ENCODE results near the gene SHBG. TPM values are rescaled to one million over a fixed set of nuclear protein-coding genes. Genes with fewer than 3 reads are reported as not detected.
A peak's percentile ranks its signal among the peaks of the same experiment; 100 is the strongest.

SHBG gene
- total RNA-seq, 1 donor from 2014 or later, result 0.49 TPM

- DNase-seq, result no peak
Observed at GRCh38 chr17:7647018-7647417, 17.1 kb downstream of the SHBG start.

GRCh38 chr17:7650509-7651096 is 20.7 kb downstream of the SHBG start, which contains the start of gene ATP1B2:
Gene ATP1B2 (plus strand): TSS chr17:7650926. CDS start chr17:7651519, 593 bp downstream.
- DNase-seq, result no peak

DNA sequence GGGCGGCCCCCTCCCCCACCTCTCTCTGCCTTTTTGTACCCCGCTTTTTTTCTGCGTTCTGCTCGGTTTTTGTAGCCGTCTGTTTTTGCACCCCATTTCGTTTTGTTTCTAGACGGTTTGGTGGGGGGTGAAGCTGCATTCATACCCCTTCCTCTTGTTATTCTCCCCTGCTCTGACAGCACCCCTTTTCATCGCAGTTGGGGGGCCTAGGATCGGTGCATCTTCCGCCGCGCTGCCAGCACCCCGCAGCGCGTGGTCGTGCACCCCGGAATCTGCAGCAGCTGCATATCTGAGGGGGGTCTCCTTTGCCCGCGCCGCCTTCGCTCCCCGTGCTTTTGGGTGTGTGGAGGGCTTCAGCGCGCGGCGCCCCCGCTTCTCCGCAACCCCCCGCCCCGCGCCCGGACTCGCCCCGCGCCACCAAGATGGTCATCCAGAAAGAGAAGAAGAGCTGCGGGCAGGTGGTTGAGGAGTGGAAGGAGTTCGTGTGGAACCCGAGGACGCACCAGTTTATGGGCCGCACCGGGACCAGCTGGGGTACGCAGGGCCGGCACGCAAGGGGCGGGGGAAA is 21.2 kb downstream of the SHBG start:
- no peak for DNase-seq

- peak; percentile 53 for DNase-seq
Observed at GRCh38 chr17:7651665-7652387, 21.9 kb downstream of the SHBG start.

DNA sequence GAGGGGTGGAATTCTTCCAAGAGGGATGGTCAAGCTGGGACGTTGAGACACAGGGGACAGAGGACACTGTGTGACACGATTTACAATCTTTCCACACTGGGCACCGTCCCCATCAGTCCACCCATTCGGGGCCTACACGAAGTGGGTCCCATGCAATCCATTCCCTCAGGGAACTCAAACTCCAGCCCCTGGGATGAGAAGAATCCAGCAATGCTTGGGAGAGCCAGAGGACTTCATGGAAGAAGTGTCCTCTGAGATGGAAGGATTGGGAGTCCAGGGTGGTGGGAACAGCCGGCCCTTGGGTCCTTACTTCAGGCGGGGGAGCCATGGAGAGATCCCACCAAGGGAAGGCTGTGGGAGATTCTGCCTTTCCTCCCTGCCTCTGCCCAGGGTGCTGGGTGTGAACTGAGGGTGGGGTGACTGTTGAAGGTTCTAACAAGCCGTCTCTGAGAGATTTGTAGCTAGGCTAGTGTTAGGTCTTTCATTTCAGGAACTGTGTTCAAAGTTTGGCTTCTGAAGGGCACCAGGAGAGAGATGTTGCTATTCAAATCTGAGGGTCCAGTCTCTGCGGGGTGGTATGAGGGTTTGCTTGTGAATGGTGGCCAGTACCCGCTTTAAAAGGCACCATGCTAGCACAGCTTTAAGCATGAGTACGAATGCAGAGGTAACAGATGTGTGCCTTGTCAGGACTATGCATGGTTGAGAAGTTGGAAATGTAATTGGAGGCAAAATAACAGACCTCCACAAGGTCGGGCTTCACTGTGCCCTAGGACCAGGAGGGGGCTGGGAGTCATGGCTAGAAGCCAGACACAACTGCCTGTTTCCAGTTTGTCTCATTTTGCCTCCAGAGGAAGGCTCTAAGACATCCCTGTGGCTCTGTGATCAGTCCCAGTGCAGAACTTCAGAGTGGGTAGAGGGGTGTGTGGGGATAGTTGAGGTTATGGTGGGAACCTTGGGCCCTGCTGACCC is 22.7 kb downstream of the SHBG start:
- DNase-seq, result no peak

GRCh38 chr17:7654832-7655540 is 25.1 kb downstream of the SHBG start:
- DNase-seq, result no peak

DNA sequence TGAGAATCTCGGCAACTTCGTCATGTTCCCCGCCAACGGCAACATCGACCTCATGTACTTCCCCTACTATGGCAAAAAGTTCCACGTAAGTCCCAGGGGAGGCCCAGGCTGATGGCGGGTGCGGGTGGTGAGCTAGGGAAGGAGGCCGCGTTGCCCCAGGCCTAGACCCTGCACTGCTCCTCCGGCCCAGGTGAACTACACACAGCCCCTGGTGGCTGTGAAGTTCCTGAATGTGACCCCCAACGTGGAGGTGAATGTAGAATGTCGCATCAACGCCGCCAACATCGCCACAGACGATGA is 25.6 kb downstream of the SHBG start:
- DNase-seq, result no peak

GRCh38 chr17:7656958-7657609 is 27.1 kb downstream of the SHBG start:
- no peak for DNase-seq

- no peak for DNase-seq
Observed at GRCh38 chr17:7667656-7668406, 37.9 kb downstream of the SHBG start.

DNA sequence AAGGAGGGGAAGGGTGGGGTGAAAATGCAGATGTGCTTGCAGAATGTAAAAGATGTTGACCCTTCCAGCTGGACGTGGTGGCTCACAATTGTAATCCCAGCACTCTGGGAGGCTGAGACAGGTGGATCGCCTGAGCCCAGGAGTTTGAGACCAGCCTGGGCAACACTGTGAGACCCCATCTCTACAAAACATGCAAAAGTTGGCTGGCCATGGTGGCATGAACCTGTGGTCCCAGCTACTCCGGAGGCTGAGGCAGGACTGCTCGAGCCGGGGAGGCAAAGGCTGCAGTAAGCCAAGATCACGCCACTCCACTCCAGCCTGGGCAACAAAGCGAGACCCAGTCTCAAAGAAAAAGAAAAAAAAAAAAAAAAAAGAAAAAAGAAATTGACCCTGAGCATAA is 38.5 kb downstream of the SHBG start:
- no peak for DNase-seq

- no peak for DNase-seq
Observed at GRCh38 chr17:7673239-7673638, 43.3 kb downstream of the SHBG start.

- no peak for DNase-seq
Observed at GRCh38 chr17:7674934-7675333, 45.0 kb downstream of the SHBG start.

DNA sequence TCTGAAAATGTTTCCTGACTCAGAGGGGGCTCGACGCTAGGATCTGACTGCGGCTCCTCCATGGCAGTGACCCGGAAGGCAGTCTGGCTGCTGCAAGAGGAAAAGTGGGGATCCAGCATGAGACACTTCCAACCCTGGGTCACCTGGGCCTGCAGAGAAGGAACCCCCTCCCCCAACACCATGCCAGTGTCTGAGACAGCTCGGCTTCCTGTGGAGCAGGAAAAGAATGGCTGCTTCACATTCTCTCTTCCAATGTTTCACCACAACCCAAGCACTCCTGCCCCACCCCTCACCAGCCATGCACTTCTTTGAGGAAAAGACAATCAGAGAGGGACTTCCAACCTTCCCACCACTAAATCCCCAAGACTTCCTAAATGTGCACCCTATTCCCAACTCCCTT is 46.6 kb downstream of the SHBG start:
- DNase-seq, result no peak

DNA sequence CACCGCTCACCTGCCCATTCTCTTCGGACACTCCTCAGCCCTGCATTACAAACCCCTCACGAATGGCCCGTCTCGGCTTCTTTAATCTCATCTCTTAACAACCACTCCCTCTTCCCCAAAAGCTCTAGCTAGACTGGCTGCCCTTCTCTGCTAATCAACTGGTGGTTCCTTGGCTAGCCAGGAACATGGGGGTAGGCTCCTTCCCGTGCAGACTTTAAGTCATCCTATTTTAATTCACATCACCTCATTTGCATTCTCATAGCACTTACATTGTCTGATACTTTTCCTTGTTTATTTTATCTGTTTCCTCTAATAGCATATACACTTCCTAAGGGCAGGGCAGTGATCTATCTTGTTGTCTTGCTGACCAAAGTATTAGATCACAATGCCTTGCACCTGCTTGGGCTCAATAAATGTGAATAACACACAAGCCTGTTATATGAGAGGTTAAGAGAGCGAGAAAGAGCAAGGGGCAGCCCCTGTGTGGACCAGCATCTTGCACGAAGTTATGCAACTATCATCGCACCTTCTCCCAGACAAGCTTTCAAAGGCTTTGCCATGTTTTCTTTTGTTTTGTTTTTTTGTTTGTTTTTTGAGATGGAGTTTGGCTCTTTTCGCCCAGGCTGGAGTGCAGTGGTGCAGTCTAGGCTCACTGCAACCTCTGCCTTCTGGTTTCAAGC is 47.6 kb downstream of the SHBG start:
- DNase-seq, result no peak

Small RNAs within 50 kb of the gene (small RNA-seq; reads per million reads assigned to genes)
- gene CD68 (ENCODE audit: low replicate concordance), result not detected

Other genes with a start within 250 kb of the SHBG start
- 2.5 TPM for gene TNK1, start 249.0 kb upstream of the SHBG start, total RNA-seq
- gene PLSCR3, start 235.6 kb upstream of the SHBG start, total RNA-seq, result 16.0 TPM
- gene TMEM256, start 226.0 kb upstream of the SHBG start, total RNA-seq, result 75.9 TPM
- gene NLGN2, start 222.3 kb upstream of the SHBG start, total RNA-seq, result 8.8 TPM
- gene SPEM1, start 209.8 kb upstream of the SHBG start, total RNA-seq, result not detected
- gene SPEM2, start 204.5 kb upstream of the SHBG start, total RNA-seq, result not detected
- gene SPEM3, start 201.3 kb upstream of the SHBG start, total RNA-seq, result not detected
- gene TMEM102, start 194.7 kb upstream of the SHBG start, total RNA-seq, result 3.3 TPM
- 3.4 TPM for gene FGF11, start 190.6 kb upstream of the SHBG start, total RNA-seq
- 12.5 TPM for gene CHRNB1, start 185.1 kb upstream of the SHBG start, total RNA-seq
- 16.7 TPM for gene ZBTB4, start 150.5 kb upstream of the SHBG start, total RNA-seq
- not detected for gene SLC35G6, start 148.7 kb upstream of the SHBG start, total RNA-seq
- gene POLR2A, start 145.8 kb upstream of the SHBG start, total RNA-seq, result 73.0 TPM
- 4.5 TPM for gene TNFSF12, start 81.1 kb upstream of the SHBG start, total RNA-seq
- 1.7 TPM for gene TNFSF13, start 71.4 kb upstream of the SHBG start, total RNA-seq
- gene SENP3, start 68.2 kb upstream of the SHBG start, total RNA-seq, result 29.8 TPM
- gene CD68, start 50.5 kb upstream of the SHBG start, total RNA-seq, result 9.2 TPM
- 30.7 TPM for gene MPDU1, start 46.3 kb upstream of the SHBG start, total RNA-seq
- 7.8 TPM for gene SOX15, start 40.0 kb upstream of the SHBG start, total RNA-seq
- 25.5 TPM for gene FXR2, start 15.2 kb upstream of the SHBG start, total RNA-seq
- gene SAT2, start 2.3 kb upstream of the SHBG start, total RNA-seq, result 33.8 TPM
- 2.9 TPM for gene ATP1B2, start 20.8 kb downstream of the SHBG start, total RNA-seq
- gene TP53, start 57.4 kb downstream of the SHBG start, total RNA-seq, result 30.2 TPM
- gene WRAP53, start 58.3 kb downstream of the SHBG start, total RNA-seq, result 3.2 TPM
- 3.9 TPM for gene EFNB3, start 75.1 kb downstream of the SHBG start, total RNA-seq
- gene DNAH2, start 87.6 kb downstream of the SHBG start, total RNA-seq, result 0.10 TPM
- gene KDM6B, start 204.1 kb downstream of the SHBG start, total RNA-seq, result 30.6 TPM
- 3.6 TPM for gene TMEM88, start 224.9 kb downstream of the SHBG start, total RNA-seq
- gene NAA38, start 227.4 kb downstream of the SHBG start, total RNA-seq, result 39.9 TPM
- 7.7 TPM for gene CYB5D1, start 227.9 kb downstream of the SHBG start, total RNA-seq